ENCODE measurements around the gene SYNPO.

DNA sequence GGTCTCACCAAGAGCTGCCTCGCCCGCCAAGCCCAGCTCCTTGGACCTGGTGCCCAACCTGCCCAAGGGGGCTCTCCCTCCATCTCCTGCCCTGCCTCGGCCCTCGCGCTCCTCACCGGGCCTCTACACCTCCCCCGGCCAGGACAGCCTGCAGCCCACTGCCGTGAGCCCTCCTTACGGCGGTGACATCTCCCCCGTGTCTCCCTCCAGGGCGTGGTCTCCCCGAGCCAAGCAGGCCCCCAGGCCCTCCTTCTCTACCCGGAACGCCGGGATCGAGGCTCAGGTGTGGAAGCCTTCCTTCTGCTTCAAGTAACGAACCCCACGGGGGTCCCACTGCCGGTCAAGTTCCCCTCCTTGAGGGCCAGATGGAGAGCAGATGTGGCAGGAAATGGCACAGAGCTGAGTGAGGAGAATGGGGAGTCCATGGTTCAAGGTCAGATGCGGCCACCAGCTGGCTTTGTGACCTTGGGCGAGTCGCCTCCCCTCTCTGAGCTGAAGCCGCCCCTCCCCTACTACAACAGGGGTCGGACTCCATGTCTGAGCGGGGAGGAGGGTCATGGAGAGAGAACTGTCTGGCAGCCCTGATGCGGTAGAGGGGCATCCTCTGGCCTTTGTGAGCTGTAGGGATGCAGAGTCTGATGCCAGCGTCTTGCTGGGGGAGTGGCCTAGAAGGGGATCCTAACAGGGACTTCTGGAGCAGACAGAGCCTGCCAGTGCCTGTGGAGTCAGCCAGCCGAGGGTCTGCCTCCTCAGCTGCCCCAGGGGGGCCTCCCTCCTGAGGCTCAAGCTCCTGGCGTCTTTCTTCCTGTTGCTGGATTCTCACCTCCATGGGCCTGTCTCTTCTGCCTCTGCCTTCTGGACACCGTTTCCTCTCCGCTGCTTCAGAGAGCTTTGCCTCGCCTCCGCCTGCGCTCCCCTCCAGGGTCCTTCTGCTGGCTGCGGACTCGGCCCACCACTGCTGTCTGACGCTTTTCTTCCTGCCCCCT is 9.9 kb downstream of the SYNPO start:
- TF ChIP-seq, protein P1, sequence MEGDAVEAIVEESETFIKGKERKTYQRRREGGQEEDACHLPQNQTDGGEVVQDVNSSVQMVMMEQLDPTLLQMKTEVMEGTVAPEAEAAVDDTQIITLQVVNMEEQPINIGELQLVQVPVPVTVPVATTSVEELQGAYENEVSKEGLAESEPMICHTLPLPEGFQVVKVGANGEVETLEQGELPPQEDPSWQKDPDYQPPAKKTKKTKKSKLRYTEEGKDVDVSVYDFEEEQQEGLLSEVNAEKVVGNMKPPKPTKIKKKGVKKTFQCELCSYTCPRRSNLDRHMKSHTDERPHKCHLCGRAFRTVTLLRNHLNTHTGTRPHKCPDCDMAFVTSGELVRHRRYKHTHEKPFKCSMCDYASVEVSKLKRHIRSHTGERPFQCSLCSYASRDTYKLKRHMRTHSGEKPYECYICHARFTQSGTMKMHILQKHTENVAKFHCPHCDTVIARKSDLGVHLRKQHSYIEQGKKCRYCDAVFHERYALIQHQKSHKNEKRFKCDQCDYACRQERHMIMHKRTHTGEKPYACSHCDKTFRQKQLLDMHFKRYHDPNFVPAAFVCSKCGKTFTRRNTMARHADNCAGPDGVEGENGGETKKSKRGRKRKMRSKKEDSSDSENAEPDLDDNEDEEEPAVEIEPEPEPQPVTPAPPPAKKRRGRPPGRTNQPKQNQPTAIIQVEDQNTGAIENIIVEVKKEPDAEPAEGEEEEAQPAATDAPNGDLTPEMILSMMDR (IDR thresholded peaks at IDR 0.05 in 4 of 5, conservative IDR thresholded peaks at IDR 0.05 in 1 of 5), result no peak
- no peak for TF ChIP-seq POLR2A (IDR thresholded peaks at IDR 0.05)
